Heart left ventricle (tissue), 13 donors: Measurements from ENCODE around the gene ZNF628.

ENCODE experiments used
- POLR2A ChIP-seq, 2 donors: fragments of 450-650 bp; IDR thresholded peaks; one replicate each; pipeline ENCODE4 v1.6.1; 2017; ENCODE audit warnings: antibody characterized with exemption in 2 of 2, mild to moderate bottlenecking in 2 of 2, moderate library complexity in 2 of 2
- TF ChIP-seq, protein P1 (sequence below), 12 donors: fragments of 200-600 bp; sonication (generic) in 4 of 12; IDR thresholded peaks; one replicate each; pipeline versions ENCODE4 v1.5.0 to v1.8.0; 2018 to 2022; ENCODE audit warnings: antibody characterized with exemption in 12 of 12, mild to moderate bottlenecking in 5 of 12
- donor health status: ischemic (EF 13 %, LVEDD 7.1; RV severe dilation, severe dysfunction).
- donor health status: DM: no; HTN: yes; CAD: no.
- donor health status: DM: no; HTN: no; CAD: no.
- donor health status: ischemic (EF 25% LVEDD 6.9; RV normal size, moderate dysfunction).
- donor health status: ischemic (EF 25% LVEDD 5.7; RV mildly dilated, moderate dysfunction).
- donor health status: ischemic (EF 35%, LVEDD 5.7; RV mildly dilated, moderate dysfunction).
- donor health status: nonischemic (EF 11% LVEDD 7.7; RV severe dilation, severe dysfunction).
- donor health status: DM: yes; HTN: yes; CAD: no.
- donor health status: PGD.
- donor health status: ischemic (EF 29% LVEDD 5.4; RV normal size, mild dysfunction).
- donor health status: nonischemic (EF 23%, LVEDD 6.1; RV moderate dilation, normal function).

DNA sequence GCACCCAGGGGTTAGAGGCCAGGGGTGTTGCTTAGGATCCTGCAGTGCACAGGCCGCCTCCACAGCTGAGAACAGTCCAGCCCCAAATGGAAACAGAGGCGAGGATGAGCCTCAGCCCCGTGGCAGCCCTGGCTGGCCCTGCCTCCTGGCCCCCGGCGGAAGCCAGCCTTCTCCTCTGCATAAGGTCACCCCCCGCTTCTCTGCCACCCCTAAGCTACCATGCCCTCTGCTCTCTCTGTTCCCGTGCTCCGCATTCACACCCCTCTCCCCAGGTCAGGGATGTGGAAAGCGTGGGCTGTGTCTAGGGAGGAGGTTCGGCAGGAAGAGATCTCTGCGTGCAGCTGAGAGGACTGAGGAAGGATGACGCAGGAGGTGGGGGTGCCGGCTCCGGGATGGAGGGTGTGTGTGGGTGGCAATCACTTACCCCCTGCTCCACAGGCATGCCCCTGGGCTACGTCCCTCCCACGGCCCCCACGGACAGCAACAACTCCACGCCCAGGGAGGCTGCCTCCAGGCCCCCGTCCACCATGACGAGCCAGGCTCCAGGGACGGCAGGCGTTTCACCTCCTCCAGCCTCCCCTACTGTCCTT, 17.9 kb downstream of the ZNF628 start:
- TF ChIP-seq, protein P1, sequence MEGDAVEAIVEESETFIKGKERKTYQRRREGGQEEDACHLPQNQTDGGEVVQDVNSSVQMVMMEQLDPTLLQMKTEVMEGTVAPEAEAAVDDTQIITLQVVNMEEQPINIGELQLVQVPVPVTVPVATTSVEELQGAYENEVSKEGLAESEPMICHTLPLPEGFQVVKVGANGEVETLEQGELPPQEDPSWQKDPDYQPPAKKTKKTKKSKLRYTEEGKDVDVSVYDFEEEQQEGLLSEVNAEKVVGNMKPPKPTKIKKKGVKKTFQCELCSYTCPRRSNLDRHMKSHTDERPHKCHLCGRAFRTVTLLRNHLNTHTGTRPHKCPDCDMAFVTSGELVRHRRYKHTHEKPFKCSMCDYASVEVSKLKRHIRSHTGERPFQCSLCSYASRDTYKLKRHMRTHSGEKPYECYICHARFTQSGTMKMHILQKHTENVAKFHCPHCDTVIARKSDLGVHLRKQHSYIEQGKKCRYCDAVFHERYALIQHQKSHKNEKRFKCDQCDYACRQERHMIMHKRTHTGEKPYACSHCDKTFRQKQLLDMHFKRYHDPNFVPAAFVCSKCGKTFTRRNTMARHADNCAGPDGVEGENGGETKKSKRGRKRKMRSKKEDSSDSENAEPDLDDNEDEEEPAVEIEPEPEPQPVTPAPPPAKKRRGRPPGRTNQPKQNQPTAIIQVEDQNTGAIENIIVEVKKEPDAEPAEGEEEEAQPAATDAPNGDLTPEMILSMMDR (IDR thresholded peaks at IDR 0.05) = no peak
- peak in 1 of 2 donors; percentile 29 for TF ChIP-seq POLR2A (IDR thresholded peaks at IDR 0.05)
